CD4-positive, alpha-beta T cell treated with Interleukin-1 beta for 1 hour (primary cell): Measurements from ENCODE around the gene FTL.

Source experiments
- DNase-seq, 2 donors: peaks; one replicate each; pipeline ENCODE4 v3.0.0-alpha.2; 2020 to 2022

The FTL gene

DNA sequence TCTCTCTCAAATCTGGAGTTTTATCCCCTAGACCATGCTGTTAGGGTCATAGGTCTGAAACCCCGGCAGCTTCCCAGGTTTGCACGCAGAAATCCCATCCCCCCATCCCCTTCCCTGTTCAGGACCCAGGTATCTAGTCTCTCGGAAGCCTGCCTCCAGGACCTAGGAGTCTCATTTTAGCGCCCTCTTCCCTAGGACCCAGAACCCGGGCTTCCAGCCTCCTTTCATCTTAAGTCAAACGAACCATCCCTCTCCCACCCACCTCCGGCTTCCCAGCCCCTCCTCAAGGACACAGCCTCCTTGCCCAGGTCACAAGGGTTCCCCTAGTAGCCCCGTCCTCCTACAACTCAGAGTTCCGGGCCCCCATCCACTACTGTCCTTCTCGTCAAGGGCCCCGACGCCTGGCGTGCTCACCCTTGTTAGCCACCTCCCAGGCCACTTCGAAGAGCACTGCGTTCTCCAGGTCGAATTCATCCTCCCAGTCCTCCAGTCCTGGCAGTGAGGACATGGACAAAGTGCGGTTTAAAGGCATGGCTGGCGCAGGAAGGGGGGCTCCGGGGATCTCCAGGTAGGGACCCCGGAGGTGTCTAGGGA is 27.6 kb downstream of the FTL start:
- no peak for DNase-seq

DNA sequence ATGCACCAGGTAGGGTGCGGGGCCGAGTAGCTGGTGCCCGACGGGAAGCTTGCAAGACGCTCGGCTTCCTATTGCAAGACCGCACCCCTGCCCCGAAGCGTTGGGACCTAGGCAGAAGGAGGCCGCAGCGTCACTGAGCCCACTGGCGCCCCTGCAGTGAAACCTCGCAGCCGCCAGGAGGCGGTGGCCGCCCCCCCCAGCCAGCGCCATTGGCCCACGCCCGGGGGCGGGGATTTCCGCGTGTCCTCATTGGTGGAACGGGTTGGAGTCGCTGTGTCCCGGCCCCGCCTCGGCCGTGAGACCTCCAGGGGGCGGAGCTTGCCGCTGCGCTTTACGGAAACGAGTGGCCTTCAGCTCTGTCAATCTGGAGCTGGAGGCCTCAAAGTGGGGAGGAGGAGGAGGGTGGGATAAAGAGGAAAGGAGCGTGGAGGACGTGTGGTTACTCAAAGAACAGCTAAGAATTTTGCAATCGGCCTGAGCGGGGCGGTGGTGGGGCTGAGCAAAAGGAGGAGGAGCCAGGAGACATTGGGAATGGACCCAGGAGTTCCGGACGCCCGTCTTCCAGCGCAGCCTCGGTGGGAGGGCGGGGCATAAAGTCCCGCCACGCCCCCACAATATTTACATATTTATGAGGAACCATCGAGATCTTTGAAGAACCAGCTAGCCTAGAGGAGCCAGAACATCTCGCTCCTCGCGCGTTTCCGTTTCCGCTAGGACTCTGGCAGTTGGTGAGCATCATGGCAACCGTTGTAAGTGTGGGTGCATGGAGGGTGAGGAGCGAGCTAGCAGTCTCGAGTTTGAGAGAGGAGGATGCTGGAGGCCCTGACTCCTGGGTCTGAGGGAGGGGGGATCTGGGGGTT is 28.3 kb downstream of the FTL start, which contains the start of the genes GYS1 and RUVBL2:
GYS1 (minus strand) TSS at position 135 of the 860 bp plus-strand sequence. CDS start 197 bp downstream, outside the sequence.
RUVBL2 (plus strand) TSS at position 713 of the 860 bp plus-strand sequence; CDS start at position 738, 25 bp downstream.
- DNase-seq, result peak; percentile 100

DNA sequence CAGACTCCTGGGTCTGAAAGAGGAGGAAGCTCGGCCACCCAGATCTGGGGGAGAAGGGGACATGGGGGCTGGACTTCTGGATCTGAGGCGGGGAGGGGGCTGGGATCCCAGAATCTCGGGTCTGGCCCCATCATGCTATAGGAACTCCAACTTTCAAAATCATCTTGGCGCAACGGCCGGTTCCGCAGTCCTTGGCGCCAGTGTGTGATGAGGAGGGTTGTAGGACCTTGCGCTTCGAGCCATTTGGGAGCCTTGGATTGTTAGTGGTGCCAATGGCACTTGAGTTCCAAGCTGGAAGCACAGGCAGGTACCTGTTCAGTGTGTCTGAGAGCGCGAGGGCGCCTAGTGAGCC is 28.9 kb downstream of the FTL start:
- DNase-seq, result no peak

DNA sequence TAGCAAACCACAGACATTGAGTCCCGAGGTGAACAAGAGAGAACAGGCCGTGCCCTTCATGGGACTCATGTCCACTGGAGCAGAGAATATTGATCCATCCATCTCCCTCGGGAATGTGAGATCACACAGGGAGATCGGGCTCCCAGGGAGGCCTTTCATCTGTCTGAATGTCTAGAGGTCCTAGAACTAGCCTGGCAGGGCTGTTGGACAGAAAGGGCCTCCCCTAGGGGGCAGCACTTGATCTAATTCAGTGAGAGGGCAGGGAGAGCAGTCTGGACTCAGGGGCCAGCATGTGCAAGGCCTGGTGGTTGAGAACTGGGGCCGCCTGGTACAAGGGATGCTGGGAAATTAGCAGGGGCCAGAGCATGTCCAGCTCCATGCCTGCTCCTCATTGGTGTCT is 32.9 kb downstream of the FTL start:
- DNase-seq, result peak; percentile 38 to 51

DNA sequence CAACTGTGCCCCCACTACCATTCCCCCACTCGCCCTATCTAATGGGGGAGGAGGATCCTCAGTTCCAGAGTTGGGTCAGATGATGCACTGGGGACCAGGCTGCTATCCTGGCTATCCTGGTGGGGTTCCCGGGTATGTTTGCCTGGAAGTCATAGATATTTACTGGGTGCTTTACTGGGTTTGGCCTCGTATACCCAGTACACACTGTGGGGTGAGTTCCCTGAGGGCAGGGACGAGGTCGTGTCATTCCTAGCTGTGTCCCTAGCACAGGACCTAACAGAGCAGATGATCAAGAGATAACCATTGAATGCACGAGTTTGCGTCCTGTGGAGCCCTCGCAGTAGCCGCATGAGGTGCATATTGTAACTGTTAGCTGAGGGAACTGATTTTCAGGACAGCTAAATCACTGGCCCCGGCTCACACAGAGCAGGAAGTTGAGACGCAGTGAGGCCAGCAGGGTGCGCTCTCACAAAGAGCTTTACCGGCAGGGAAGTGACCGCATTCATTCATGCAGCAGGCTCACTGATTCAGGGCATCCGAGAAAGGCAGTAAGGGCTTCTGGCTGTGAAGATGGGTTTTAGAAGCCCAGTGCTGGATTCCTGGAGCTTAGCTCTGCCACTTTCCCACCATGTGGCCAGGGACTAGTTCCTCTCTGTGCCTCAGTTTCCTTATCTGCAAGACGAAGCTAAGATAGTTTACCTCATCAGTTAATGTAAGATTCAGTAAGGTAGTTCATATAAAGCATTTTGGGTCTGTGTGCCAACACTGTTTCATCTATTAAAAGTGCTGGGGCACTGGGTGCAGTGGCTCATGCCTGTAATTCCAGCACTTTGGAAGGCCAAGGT is 34.6 kb downstream of the FTL start:
- DNase-seq, result peak; percentile 63 to 77

DNA sequence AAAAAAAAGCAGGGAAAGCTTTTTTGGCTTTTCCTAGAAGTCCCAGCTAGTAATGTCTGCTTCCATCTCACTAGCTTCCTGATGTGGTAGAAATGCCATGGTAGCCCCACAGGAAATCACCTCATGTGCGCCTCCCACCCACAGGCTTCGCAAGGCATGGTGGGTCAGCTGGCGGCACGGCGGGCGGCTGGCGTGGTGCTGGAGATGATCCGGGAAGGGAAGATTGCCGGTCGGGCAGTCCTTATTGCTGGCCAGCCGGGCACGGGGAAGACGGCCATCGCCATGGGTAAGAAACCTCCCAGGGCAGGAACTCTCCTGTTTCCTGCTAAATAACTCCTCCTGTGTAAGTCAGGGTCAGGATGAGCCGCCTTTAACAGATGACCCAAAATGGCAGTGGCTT is 39.0 kb downstream of the FTL start:
- no peak for DNase-seq

DNA sequence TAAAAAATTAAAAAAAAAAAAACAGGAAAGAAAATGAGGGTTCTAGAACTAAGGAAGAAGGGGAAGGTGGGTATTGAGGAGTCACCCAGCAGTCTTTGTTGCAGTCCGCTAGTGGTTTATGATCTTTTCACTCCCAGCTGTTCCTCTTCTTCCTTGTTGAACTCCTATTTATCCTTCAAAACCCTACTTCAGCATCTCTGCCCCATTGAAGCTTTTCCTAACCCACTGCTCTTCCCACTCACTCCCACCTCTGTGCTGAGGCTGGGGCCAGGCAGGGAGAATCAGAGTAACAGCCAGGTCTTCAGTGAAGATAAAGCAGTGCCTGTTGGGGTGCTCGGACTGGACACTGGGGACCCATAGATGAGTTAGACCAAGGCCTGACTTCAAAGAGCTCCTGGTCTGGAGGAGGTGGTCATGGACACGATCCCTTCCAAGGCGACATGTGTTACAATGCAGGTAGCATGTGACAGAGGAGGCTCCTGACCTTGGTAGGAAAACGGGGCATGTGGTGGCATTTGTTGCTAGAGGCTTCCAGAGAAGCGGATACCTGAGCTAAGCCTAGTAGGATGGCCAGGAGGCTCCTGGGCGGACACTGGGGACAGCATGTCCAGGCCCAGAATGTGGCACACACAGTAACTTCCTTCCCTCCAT is 40.0 kb downstream of the FTL start:
- no peak for DNase-seq

DNA sequence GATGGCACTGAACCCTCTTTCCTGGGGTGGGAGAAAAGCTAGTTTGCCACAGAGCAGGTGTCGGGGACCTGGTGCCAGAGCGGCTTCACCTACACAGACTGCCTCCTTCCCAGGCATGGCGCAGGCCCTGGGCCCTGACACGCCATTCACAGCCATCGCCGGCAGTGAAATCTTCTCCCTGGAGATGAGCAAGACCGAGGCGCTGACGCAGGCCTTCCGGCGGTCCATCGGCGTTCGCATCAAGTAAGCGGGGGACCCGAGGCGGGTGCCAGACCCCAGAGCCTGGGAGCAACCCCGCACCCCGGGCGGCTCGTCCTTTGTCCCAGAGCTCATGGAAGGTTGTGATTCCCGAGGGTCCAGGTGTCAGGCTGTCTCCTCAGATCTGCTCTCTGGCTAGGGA is 41.8 kb downstream of the FTL start:
- DNase-seq, result no peak

DNA sequence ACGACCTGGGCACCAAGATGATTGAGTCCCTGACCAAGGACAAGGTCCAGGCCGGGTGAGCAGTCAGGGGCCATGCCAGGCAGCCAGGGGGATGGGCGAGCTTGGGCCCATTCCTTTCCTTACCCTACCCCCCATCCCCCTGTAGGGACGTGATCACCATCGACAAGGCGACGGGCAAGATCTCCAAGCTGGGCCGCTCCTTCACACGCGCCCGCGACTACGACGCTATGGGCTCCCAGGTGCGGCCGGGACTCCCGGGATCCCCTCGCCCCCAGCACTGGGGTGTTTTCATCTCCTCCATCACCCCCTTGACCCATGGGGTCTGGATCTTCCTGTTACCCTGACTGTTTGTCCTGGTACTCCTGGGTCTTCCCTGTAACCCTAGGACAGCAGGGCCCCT is 44.7 kb downstream of the FTL start:
- DNase-seq, result no peak

DNA sequence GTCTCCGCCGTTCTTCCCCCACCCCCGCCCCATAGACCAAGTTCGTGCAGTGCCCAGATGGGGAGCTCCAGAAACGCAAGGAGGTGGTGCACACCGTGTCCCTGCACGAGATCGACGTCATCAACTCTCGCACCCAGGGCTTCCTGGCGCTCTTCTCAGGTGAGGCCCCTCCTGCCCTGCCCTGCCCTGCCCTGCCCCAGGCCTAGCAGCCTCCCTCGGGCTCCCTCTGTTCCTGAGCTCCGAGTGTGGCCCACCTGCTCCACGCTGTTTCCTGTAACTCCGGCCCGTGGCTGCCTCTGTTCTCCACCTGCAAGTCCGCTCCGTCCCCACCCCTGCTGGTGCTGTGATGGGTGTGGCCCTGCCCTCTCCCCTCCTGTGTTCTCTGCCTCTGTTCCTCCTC is 45.3 kb downstream of the FTL start:
- DNase-seq, result no peak

DNA sequence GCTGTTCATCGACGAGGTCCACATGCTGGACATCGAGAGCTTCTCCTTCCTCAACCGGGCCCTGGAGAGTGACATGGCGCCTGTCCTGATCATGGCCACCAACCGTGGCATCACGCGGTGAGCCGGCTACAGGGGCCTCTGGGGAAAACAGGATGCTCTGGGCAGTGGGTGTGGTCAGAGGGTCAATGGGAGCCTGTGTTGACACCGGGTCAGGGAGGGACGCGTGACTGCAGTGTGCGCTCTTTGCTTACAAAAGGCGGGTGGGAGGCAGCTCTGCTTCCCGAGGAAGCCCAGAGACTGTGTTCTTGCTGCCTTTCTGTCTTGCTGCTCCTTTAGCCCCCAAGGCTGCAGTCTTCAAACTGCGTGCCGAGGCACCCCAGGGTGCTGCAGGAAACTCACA is 46.1 kb downstream of the FTL start:
- DNase-seq, result no peak

DNA sequence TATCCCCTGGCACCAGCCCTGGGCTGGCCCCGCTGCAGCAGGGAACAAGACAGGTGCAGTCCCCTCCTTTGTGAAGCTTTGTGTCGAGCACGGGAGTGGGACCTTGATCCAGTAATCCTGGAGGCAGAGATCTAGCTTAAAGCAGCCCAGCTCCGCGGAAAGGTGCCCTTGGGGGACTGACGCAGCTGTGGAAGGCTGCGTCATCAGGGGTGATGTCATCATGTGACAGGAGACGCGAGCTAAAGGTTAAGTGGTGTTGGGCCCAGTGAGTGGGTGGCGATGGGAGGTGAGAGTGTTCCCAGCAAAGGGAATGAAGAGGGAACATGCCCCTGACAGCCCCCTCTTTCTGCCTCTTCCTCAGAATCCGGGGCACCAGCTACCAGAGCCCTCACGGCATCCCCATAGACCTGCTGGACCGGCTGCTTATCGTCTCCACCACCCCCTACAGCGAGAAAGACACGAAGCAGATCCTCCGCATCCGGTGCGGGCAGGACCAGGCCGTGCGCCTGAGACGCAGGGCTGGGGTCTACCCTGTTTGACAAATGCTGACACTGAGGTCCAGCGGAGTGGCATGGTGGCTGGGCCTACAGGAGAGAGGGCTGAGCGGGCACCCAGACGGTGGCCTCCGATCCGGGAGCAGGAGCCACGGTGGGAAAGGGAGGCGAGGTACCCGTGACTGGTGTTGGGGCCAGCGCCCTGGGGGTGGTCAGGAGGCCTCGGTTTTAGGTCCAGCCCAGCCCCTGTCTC is 49.2 kb downstream of the FTL start:
- DNase-seq, result no peak

DNA sequence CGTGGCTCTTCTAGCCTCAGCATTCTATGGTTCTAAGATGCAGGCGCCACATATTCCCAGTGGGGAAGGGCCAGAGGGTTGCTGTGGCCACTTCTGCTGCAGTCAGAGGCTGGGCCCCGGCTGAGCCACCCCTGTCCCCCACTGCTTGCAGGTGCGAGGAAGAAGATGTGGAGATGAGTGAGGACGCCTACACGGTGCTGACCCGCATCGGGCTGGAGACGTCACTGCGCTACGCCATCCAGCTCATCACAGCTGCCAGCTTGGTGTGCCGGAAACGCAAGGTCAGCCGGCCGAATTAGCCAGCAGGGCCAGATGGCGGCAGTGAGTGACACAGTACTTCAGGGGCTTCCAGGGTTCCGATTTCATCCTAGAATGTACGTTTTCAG is 49.8 kb downstream of the FTL start:
- DNase-seq, result no peak

DNA sequence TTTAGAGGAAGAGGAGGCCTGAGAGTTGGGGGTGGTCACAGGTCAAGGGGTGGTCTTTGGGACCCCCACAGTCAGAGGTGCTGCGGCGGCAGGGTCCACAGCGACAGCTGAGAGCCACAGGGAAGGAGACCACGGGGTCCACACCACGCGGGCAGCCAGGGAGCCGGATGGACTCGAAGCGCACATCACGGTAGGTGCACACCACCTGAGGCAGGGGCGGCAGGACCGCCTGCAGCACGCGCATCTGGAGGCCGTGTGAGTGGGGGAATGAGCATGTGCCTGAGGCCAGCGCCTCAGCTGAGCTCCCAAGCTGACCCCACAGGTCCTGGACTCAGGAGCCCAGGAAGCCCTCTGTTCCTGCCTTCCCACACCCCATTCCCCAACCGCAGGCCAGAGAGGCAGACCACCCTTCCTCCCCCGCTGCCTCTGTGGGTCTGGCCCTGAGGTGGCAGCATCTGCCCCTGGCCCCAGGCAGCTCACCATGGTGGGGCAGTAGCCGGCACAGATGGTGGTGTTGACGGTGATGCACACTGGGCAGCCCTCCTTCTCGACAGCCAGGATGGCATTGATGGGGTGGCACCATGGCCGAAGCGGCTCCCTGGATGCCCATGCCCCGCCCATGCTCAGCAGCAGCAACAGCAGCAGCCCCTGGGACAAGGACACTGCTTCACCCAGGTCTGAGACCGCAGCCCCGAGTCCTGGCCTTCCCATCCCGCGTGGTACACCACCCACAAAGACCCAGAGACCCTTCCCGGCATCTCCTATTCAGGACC is 51.1 kb downstream of the FTL start:
- DNase-seq, result no peak
